ENCODE data around the gene IDUA.

- TF ChIP-seq, protein P1, sequence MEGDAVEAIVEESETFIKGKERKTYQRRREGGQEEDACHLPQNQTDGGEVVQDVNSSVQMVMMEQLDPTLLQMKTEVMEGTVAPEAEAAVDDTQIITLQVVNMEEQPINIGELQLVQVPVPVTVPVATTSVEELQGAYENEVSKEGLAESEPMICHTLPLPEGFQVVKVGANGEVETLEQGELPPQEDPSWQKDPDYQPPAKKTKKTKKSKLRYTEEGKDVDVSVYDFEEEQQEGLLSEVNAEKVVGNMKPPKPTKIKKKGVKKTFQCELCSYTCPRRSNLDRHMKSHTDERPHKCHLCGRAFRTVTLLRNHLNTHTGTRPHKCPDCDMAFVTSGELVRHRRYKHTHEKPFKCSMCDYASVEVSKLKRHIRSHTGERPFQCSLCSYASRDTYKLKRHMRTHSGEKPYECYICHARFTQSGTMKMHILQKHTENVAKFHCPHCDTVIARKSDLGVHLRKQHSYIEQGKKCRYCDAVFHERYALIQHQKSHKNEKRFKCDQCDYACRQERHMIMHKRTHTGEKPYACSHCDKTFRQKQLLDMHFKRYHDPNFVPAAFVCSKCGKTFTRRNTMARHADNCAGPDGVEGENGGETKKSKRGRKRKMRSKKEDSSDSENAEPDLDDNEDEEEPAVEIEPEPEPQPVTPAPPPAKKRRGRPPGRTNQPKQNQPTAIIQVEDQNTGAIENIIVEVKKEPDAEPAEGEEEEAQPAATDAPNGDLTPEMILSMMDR (conservative IDR thresholded peaks at IDR 0.05; ENCODE audit: low read depth, low read length): no peak
- no peak for TF ChIP-seq EZH2phosphoT487 (IDR thresholded peaks at IDR 0.05; ENCODE audit: borderline replicate concordance, low read length)
Measured at GRCh38 chr4:1004557-1005485, 18.0 kb downstream of the IDUA start.
